Esophagus muscularis mucosa (tissue), 3 donors: Measurements from ENCODE around the gene ANKRD34A.

Experiments
- POLR2A ChIP-seq: fragments of 450-650 bp; IDR thresholded peaks from one replicate; pipeline ENCODE4 v1.6.1; 2017; ENCODE audit warnings: antibody characterized with exemption, moderate library complexity, mild to moderate bottlenecking, low read depth
- TF ChIP-seq, protein P1 (sequence below), 3 experiments: fragments of 200-600 bp in 2 of 3; fragments of 450-650 bp in 1 of 3; sonication (generic) in 2 of 3; IDR thresholded peaks; one replicate each; pipeline ENCODE4 v1.5.1; 2017 to 2019; ENCODE audit warnings: antibody characterized with exemption in 3 of 3, mild to moderate bottlenecking in 2 of 3, moderate library complexity in 1 of 3

DNA sequence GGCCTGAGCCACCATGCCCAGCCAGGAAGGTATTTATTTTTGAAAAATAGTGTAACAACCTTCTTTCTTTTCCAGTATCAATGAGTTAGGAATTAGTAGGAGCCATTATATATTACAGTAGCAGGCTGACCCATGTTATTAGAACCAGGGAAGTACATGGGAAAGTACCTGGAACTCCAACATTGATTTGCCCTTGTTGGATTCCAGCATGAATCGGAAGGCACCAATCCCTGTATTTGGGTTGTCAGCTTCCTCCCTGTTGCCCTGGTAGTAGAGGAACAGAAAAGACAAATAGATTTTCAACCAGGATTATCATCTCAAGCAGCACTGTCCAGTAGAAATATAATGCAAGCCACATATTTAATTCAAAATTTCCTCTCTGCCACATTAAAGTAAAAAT lies 26.9 kb downstream of the ANKRD34A start:
- TF ChIP-seq, protein P1, sequence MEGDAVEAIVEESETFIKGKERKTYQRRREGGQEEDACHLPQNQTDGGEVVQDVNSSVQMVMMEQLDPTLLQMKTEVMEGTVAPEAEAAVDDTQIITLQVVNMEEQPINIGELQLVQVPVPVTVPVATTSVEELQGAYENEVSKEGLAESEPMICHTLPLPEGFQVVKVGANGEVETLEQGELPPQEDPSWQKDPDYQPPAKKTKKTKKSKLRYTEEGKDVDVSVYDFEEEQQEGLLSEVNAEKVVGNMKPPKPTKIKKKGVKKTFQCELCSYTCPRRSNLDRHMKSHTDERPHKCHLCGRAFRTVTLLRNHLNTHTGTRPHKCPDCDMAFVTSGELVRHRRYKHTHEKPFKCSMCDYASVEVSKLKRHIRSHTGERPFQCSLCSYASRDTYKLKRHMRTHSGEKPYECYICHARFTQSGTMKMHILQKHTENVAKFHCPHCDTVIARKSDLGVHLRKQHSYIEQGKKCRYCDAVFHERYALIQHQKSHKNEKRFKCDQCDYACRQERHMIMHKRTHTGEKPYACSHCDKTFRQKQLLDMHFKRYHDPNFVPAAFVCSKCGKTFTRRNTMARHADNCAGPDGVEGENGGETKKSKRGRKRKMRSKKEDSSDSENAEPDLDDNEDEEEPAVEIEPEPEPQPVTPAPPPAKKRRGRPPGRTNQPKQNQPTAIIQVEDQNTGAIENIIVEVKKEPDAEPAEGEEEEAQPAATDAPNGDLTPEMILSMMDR (IDR thresholded peaks at IDR 0.05), result no peak
- no peak for TF ChIP-seq POLR2A
